ENCODE measurements around the gene TCF7L2. TPM values are rescaled to one million over a fixed set of nuclear protein-coding genes. Genes with fewer than 3 reads are reported as not detected.

The TCF7L2 gene
- total and polyA plus RNA-seq, 8 donors, result 6.7 to 179 (median 61.7) TPM

- intact Hi-C loops (cut with DNase I; ENCODE audit: low total_unique reads), result no loop called here
- H3K9me3 ChIP-seq, result no peaks in the 10 kb centered on the region
- H3K36me3 ChIP-seq, result peaks cover 0 to 27% (median 4%) of the 10 kb centered on the region in 4 donors
- no peak for TF ChIP-seq POLR2A (IDR thresholded peaks at IDR 0.05)
- TF ChIP-seq EP300 (IDR thresholded peaks at IDR 0.05), result no peak
- no peak for TF ChIP-seq POLR2AphosphoS5 (IDR thresholded peaks at IDR 0.05)
- TF ChIP-seq CTCF (IDR thresholded peaks at IDR 0.05), result no peak
- 55 to 62% (median 61%) methylated on average over 4 of the region's 4 CpGs for WGBS, 5 donors
- peaks cover 21 to 98% (median 70%) of the 10 kb centered on the region in 4 donors for H3K4me1 ChIP-seq
- H3K27me3 ChIP-seq, result no peaks in the 10 kb centered on the region
- H3K27ac ChIP-seq, result no peak overlapping the region
- H3K4me3 ChIP-seq, result no peak overlapping the region
- no peak for DNase-seq
These were observed 12.3 kb downstream of the TCF7L2 start for GRCh38 chr10:112962343-112962742.

- Histone ChIP-seq H3K4me1 (peaks cover 16 to 84% (median 60%) of the 10 kb centered on the region in 4 donors), H3K27me3 (no peaks in the 10 kb centered on the region), H3K27ac (peak overlapping the region in 1 of 5 donors; percentile 71), H3K4me3 (no peak overlapping the region), H3K36me3 (peaks cover 0 to 38% (median 16%) of the 10 kb centered on the region in 4 donors), H3K9me3 (no peaks in the 10 kb centered on the region)
- DNase-seq, result no peak
- 62 to 89% (median 79%) methylated on average over 5 of the region's 5 CpGs for WGBS, 5 donors
- intact Hi-C loops (cut with DNase I; ENCODE audit: low total_unique reads), result no loop called here
- TF ChIP-seq POLR2AphosphoS5 (IDR thresholded peaks at IDR 0.05), result no peak
- TF ChIP-seq POLR2A (IDR thresholded peaks at IDR 0.05), result no peak
- TF ChIP-seq CTCF (IDR thresholded peaks at IDR 0.05), result no peak
- no peak for TF ChIP-seq EP300 (IDR thresholded peaks at IDR 0.05)
These were observed 13.8 kb downstream of the TCF7L2 start for GRCh38 chr10:112963835-112964234.

GRCh38 chr10:112964482-112964881 lies 14.4 kb downstream of the TCF7L2 start:
- H3K4me1 ChIP-seq, result peaks cover 16 to 79% (median 56%) of the 10 kb centered on the region in 4 donors
- H3K36me3 ChIP-seq, result peaks cover 0 to 44% (median 23%) of the 10 kb centered on the region in 4 donors
- TF ChIP-seq CTCF (IDR thresholded peaks at IDR 0.05) (no peak), POLR2A (IDR thresholded peaks at IDR 0.05) (no peak), EP300 (IDR thresholded peaks at IDR 0.05) (no peak), POLR2AphosphoS5 (IDR thresholded peaks at IDR 0.05) (no peak)
- peak overlapping the region in 3 of 5 donors; percentile 22 to 75 (median 71) for H3K27ac ChIP-seq
- 75 to 86% (median 82%) methylated on average over 6 of the region's 6 CpGs for WGBS, 5 donors
- H3K27me3 ChIP-seq, result no peaks in the 10 kb centered on the region
- intact Hi-C loops (cut with DNase I; ENCODE audit: low total_unique reads), result no loop called here
- no peaks in the 10 kb centered on the region for H3K9me3 ChIP-seq
- H3K4me3 ChIP-seq, result no peak overlapping the region
- DNase-seq, result no peak

GRCh38 chr10:112966194-112966855 lies 16.3 kb downstream of the TCF7L2 start:
- intact Hi-C loops (cut with DNase I; ENCODE audit: low total_unique reads), result no loop called here
- WGBS, 5 donors, result 73 to 84% (median 76%) methylated on average over 9 of the region's 9 CpGs

More at GRCh38 chr10:112966194-112966855, 16.3 kb downstream of the TCF7L2 start:
- Histone ChIP-seq H3K27me3 (no peaks in the 10 kb centered on the region), H3K4me3 (no peak overlapping the region), H3K36me3 (peaks cover 0 to 59% (median 33%) of the 10 kb centered on the region in 4 donors), H3K27ac (peak overlapping the region in 1 of 5 donors; percentile 14), H3K4me1 (peaks cover 16 to 67% (median 51%) of the 10 kb centered on the region in 4 donors), H3K9me3 (no peaks in the 10 kb centered on the region)
- TF ChIP-seq EP300 (IDR thresholded peaks at IDR 0.05), result no peak
- TF ChIP-seq POLR2A (IDR thresholded peaks at IDR 0.05), result no peak
- no peak for TF ChIP-seq CTCF (IDR thresholded peaks at IDR 0.05)
- TF ChIP-seq POLR2AphosphoS5 (IDR thresholded peaks at IDR 0.05), result no peak
- DNase-seq, result no peak

Data from stomach (tissue), 9 donors.